IMR-90 (cell line): ENCODE results near the gene PYROXD2. TPM values are rescaled to one million over a fixed set of nuclear protein-coding genes. Genes with fewer than 3 reads are reported as not detected.

Experiments used
- ATAC-seq: fragments of 200-7000 bp; cut with Tn5 transposase; 2 replicates; pipeline ENCODE4 v1.9.1; 2020; ENCODE audit warnings: low read depth, mild to moderate bottlenecking, moderate library complexity
- BruUV-seq: library from RNA; stranded (reverse); fragments of 400-500 nt; replicated peaks from 2 replicates; lab custom pipeline; 2021; lab: Mats Ljungman, UMichigan
- CTCF ChIA-PET: fragments of 300-600 bp; formaldehyde crosslinking; extraction: SDS; loops from one replicate; lab custom pipeline; 2021; ENCODE audit warnings: antibody characterized with exemption; lab: Yijun Ruan, JAX
- POLR2A ChIA-PET: fragments of 300-600 bp; sonication (Branson Sonifier 250); formaldehyde crosslinking; loops from one replicate; lab custom pipeline; 2022; ENCODE audit warnings: antibody characterized with exemption; ENCODE audit not compliant: unreplicated experiment; lab: Charles Lee
- DNase-seq: peaks from one replicate; pipeline ENCODE4 v3.0.0; 2013
- H2AFZ ChIP-seq: replicated peaks from 2 replicates; pipeline ENCODE3; 2013; ENCODE audit warnings: low read length, mild to moderate bottlenecking; ENCODE audit not compliant: poor library complexity
- H2AK5ac ChIP-seq: 2 replicates; pipeline ENCODE4 v1.6.1; 2013; ENCODE audit warnings: low read depth, low read length, inconsistent platforms
- H2AK9ac ChIP-seq: replicated peaks from 2 replicates; pipeline ENCODE3; 2013; ENCODE audit warnings: mild to moderate bottlenecking, low read depth, low read length, moderate library complexity; ENCODE audit not compliant: poor library complexity
- H2BK120ac ChIP-seq: 2 replicates; pipeline ENCODE4 v1.6.1; 2013; ENCODE audit warnings: low read depth, low read length, inconsistent platforms
- H2BK15ac ChIP-seq: 3 replicates; pipeline ENCODE4 v1.6.1; 2013; ENCODE audit warnings: low read depth, low read length, inconsistent platforms
- H2BK20ac ChIP-seq: 2 replicates; pipeline ENCODE4 v1.6.1; 2013; ENCODE audit warnings: low read depth, mild to moderate bottlenecking, inconsistent platforms, low read length, moderate library complexity
- H2BK5ac ChIP-seq: 2 replicates; pipeline ENCODE4 v1.6.1; 2013; ENCODE audit warnings: mild to moderate bottlenecking, low read depth, low read length, inconsistent platforms; ENCODE audit not compliant: poor library complexity, severe bottlenecking
- H3K14ac ChIP-seq: replicated peaks from 2 replicates; pipeline ENCODE4 v1.6.1; 2013; ENCODE audit warnings: low read depth, low read length, inconsistent platforms
- H3K18ac ChIP-seq: 2 replicates; pipeline ENCODE4 v1.6.1; 2013; ENCODE audit warnings: low read depth, low read length, control low read depth
- H3K23ac ChIP-seq: 2 replicates; pipeline ENCODE4 v1.6.1; 2013; ENCODE audit warnings: low read depth, low read length, inconsistent platforms
- H3K27ac ChIP-seq: 2 replicates; pipeline ENCODE4 v1.5.1; 2013; ENCODE audit warnings: mild to moderate bottlenecking, control low read depth, low read length; ENCODE audit not compliant: insufficient read depth
- H3K27me3 ChIP-seq: 2 replicates; pipeline ENCODE4 v1.6.1; 2013; ENCODE audit warnings: low read length; ENCODE audit not compliant: control insufficient read depth, insufficient read depth
- H3K36me3 ChIP-seq: 2 replicates; pipeline ENCODE4 v1.6.1; 2013; ENCODE audit warnings: low read length, mixed read lengths; ENCODE audit not compliant: control insufficient read depth, insufficient read depth
- H3K4ac ChIP-seq: 2 replicates; pipeline ENCODE4 v1.6.1; 2013; ENCODE audit warnings: low read depth, low read length, inconsistent platforms
- H3K4me1 ChIP-seq: 2 replicates; pipeline ENCODE4 v1.6.1; 2013; ENCODE audit warnings: low read length, mixed read lengths; ENCODE audit not compliant: control insufficient read depth, insufficient read depth
- H3K4me2 ChIP-seq: 2 replicates; pipeline ENCODE4 v1.6.1; 2013; ENCODE audit warnings: low read depth, mild to moderate bottlenecking, control low read depth, low read length, moderate library complexity
- H3K4me3 ChIP-seq: 2 replicates; pipeline ENCODE4 v1.5.1; 2013; ENCODE audit warnings: low read depth, mild to moderate bottlenecking, control low read depth, low read length, moderate library complexity; ENCODE audit not compliant: insufficient read depth
- H3K56ac ChIP-seq: 2 replicates; pipeline ENCODE4 v1.6.1; 2013; ENCODE audit warnings: low read length, inconsistent platforms; ENCODE audit not compliant: insufficient read depth; ENCODE audit errors: extremely low read depth
- H3K79me1 ChIP-seq, 2 experiments: 2 replicates each; pipeline ENCODE4 v1.6.1; 2013; ENCODE audit warnings: low read length in 2 of 2, inconsistent platforms in 1 of 2, low read depth in 1 of 2
- H3K9ac ChIP-seq: 2 replicates; pipeline ENCODE4 v1.6.1; 2013; ENCODE audit warnings: low read depth, low read length, control low read depth
- H3K9me1 ChIP-seq: 2 replicates; pipeline ENCODE4 v1.6.1; 2013; ENCODE audit warnings: low read length, inconsistent platforms; ENCODE audit not compliant: insufficient read depth
- H3K9me3 ChIP-seq: 2 replicates; pipeline ENCODE4 v1.6.1; 2013; ENCODE audit warnings: low read length; ENCODE audit not compliant: control insufficient read depth, insufficient read depth
- H4K20me1 ChIP-seq: 2 replicates; pipeline ENCODE4 v1.6.1; 2013; ENCODE audit warnings: low read length, inconsistent platforms; ENCODE audit not compliant: insufficient read depth
- H4K5ac ChIP-seq: 2 replicates; pipeline ENCODE4 v1.6.1; 2013; ENCODE audit warnings: mild to moderate bottlenecking, low read depth, low read length, control low read depth
- H4K8ac ChIP-seq, 2 experiments: 2 replicates each; pipeline ENCODE4 v1.6.1; 2013; ENCODE audit warnings: low read depth in 2 of 2, low read length in 2 of 2, control low read depth in 1 of 2, inconsistent platforms in 1 of 2
- H4K91ac ChIP-seq: 2 replicates; pipeline ENCODE4 v1.6.1; 2013; ENCODE audit warnings: low read depth, low read length, inconsistent platforms; ENCODE audit not compliant: insufficient read depth
- CEBPB ChIP-seq: IDR thresholded peaks from 2 replicates; pipeline ENCODE4 v1.6.1; 2012; ENCODE audit warnings: low read depth, low read length, improper control_type of control experiment
- CHD1 ChIP-seq: IDR thresholded peaks from 2 replicates; pipeline ENCODE4 v1.6.1; 2012; ENCODE audit warnings: low read depth, low read length, improper control_type of control experiment
- FOS ChIP-seq: fragments of 150-350 bp; IDR thresholded peaks from 2 replicates; pipeline ENCODE4 v1.6.1; 2016; ENCODE audit warnings: low read depth, low read length
- MAFK ChIP-seq: IDR thresholded peaks from 2 replicates; pipeline ENCODE4 v1.6.1; 2012; ENCODE audit warnings: low read depth, low read length, improper control_type of control experiment
- NFE2L2 ChIP-seq: fragments of 150-350 bp; IDR thresholded peaks from 2 replicates; pipeline ENCODE4 v1.6.1; 2016; ENCODE audit warnings: low read depth, mild to moderate bottlenecking, low read length
- RAD21 ChIP-seq: IDR thresholded peaks from 2 replicates; pipeline ENCODE4 v1.6.1; 2012; ENCODE audit warnings: low read length, improper control_type of control experiment
- RCOR1 ChIP-seq: IDR thresholded peaks from 2 replicates; pipeline ENCODE4 v1.6.1; 2012; ENCODE audit warnings: mild to moderate bottlenecking, low read length, improper control_type of control experiment; ENCODE audit not compliant: insufficient replicate concordance
- SMC3 ChIP-seq: fragments of 150-350 bp; IDR thresholded peaks from 2 replicates; pipeline ENCODE4 v1.6.1; 2016; ENCODE audit warnings: low read depth, mild to moderate bottlenecking, antibody characterized with exemption, low read length, moderate library complexity
- WGBS, 2 experiments: methylation state at CpG; one replicate each; pipeline versions ENCODE4 v1.1.5 to v1.1.7; 2013; ENCODE audit warnings: missing lambda C conversion rate in 2 of 2; ENCODE audit not compliant: insufficient read length in 1 of 2; ENCODE audit errors: extremely low coverage in 2 of 2; 5-methylcytosine and 5-hydroxymethylcytosine counted together
- dilution Hi-C: fragments of 300-500 bp; cut with HindIII; formaldehyde crosslinking; loops from one replicate; pipeline ENCODE4 v1.14.3; 2018; ENCODE audit warnings: low sequenced_read_pairs; ENCODE audit not compliant: unreplicated experiment
- in situ Hi-C: fragments of 300-500 bp; cut with MboI; formaldehyde crosslinking; loops from 3 replicates; pipeline ENCODE4 v1.14.3; 2019; ENCODE audit warnings: low sequenced_read_pairs, inconsistent platforms, mixed read lengths
- intact Hi-C: fragments of 100-400 bp; cut with micrococcal nuclease; formaldehyde crosslinking; loops from 2 replicates; pipeline ENCODE4 v1.10.0; 2022
- polyA plus RNA-seq, 3 experiments: library from polyadenylated mRNA; depleted of rRNA; stranded (reverse); fragments of >200 nt; gene quantifications; 2 replicates each; pipeline ENCODE4 v1.2.3, GENCODE V29; 2012; ENCODE audit warnings: low replicate concordance in 1 of 3
- total RNA-seq: library from RNA; depleted of rRNA; stranded (reverse); fragments of >200 nt; gene quantifications from 2 replicates; pipeline ENCODE4 v1.2.3, GENCODE V29; 2012
- TF ChIP-seq, protein P1 (sequence below): fragments of 150-350 bp; IDR thresholded peaks from 2 replicates; pipeline ENCODE4 v1.6.1; 2017; ENCODE audit warnings: mild to moderate bottlenecking, antibody characterized with exemption, low read length, low read depth
- TF ChIP-seq, protein P2 (sequence below): conservative IDR thresholded peaks from 2 replicates; pipeline ENCODE4 v1.5.1; 2012; ENCODE audit warnings: mild to moderate bottlenecking, low read depth, low read length, improper control_type of control experiment

Gene PYROXD2
- total and polyA plus RNA-seq, 2 of the 4 experiments (the other 2 are of a cell fraction): 6.5 to 16.3 TPM

DNA sequence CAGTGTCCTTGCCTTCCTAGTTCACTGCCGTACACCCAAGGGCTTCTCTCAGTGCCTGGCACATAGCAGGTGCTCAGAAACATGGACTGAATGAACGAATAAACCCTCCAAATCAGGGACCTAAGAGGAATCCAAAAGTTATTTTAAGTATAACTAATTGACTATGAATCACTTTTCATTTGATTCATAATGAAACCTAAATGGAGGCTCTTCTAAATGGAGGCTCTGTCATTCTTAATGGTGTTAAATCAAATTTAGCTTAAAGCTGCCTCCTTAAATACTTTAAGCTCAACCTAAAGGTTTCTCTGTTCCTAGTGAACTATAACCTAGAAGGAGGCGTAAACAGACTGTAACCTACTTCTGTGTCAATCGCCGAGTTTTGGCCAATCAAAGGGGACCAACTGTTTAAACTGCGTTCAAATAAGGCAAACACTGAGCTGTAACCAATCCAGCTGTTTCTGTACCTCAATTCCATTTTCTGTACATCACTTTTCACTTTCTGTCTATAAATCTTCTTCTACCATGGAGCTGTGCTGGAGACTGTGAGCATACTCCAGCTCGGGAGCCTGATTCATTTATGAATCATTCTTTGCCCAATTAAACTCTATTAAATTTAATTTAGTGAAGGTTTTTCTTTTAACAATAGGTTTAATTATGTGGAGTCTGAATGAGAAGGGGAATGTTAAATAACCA lies 11.0 kb downstream of the PYROXD2 start:
- Histone ChIP-seq H4K5ac (peak overlapping the region; percentile 73), H4K8ac (peak overlapping the region; percentile 80 to 83; a peak in 3 of 4 replicates), H3K9me3 (no peaks in the 10 kb centered on the region), H3K4me1 (peaks cover 19% of the 10 kb centered on the region), H3K36me3 (peaks cover 8% of the 10 kb centered on the region), H4K20me1 (no peaks in the 10 kb centered on the region), H3K18ac (peak overlapping the region; percentile 90), H3K4me2 (peak overlapping the region; percentile 84), H2AK9ac (peak overlapping the region; percentile 68), H3K27me3 (no peaks in the 10 kb centered on the region), H3K4me3 (peak overlapping the region; percentile 16; the same call in 1 of the 2 replicates), H3K79me1 (peaks cover 6 to 24% of the 10 kb centered on the region in 2 experiments; a peak in 2 of 4 replicates), H3K4ac (peak overlapping the region; percentile 83), H3K23ac (peak overlapping the region; percentile 80), H2AK5ac (peak overlapping the region; percentile 89), H2AFZ (no peak overlapping the region), H2BK15ac (peak overlapping the region; percentile 21; the same call in 2 of the 3 replicates), H3K9ac (peak overlapping the region; percentile 34; the same call in 1 of the 2 replicates), H3K9me1 (peaks cover 21% of the 10 kb centered on the region), H2BK120ac (peak overlapping the region; percentile 82), H3K14ac (peak overlapping the region; percentile 50), H2BK5ac (peak overlapping the region; percentile 72), H4K91ac (peak overlapping the region; percentile 61), H3K56ac (peak overlapping the region; percentile 29), H2BK20ac (peak overlapping the region; percentile 77; the same call in 1 of the 2 replicates), H3K27ac (peak overlapping the region; percentile 79)
- 42% methylated on average over 4 of the region's 7 CpGs; no CpG with 5 or more reads in 1 of the 2 experiments for WGBS, 2 experiments
- dilution Hi-C loops (no loop called here), intact Hi-C loops (loop anchor here (5.0 kb wide), 1 partner anchor 57 kb away; no protein-coding TSS in a partner anchor), in situ Hi-C loops (no loop called here)
- ATAC-seq (peak; percentile 79), DNase-seq (peak; percentile 75)
- ChIA-PET CTCF (interaction anchor here (0.7 to 1.0 kb wide), 3 partner anchors 9 to 141 kb away, joined by 3 to 4 read pairs (median 3); no protein-coding TSS in a partner anchor), POLR2A (interaction anchor here (0.6 kb wide), 3 partner anchors 11 to 1577 kb away, joined by 3 read pairs; no protein-coding TSS in a partner anchor)
- TF ChIP-seq CEBPB: no peak
- TF ChIP-seq MAFK: no peak
- TF ChIP-seq, protein P1, sequence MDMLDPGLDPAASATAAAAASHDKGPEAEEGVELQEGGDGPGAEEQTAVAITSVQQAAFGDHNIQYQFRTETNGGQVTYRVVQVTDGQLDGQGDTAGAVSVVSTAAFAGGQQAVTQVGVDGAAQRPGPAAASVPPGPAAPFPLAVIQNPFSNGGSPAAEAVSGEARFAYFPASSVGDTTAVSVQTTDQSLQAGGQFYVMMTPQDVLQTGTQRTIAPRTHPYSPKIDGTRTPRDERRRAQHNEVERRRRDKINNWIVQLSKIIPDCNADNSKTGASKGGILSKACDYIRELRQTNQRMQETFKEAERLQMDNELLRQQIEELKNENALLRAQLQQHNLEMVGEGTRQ: no peak
- TF ChIP-seq, protein P2, sequence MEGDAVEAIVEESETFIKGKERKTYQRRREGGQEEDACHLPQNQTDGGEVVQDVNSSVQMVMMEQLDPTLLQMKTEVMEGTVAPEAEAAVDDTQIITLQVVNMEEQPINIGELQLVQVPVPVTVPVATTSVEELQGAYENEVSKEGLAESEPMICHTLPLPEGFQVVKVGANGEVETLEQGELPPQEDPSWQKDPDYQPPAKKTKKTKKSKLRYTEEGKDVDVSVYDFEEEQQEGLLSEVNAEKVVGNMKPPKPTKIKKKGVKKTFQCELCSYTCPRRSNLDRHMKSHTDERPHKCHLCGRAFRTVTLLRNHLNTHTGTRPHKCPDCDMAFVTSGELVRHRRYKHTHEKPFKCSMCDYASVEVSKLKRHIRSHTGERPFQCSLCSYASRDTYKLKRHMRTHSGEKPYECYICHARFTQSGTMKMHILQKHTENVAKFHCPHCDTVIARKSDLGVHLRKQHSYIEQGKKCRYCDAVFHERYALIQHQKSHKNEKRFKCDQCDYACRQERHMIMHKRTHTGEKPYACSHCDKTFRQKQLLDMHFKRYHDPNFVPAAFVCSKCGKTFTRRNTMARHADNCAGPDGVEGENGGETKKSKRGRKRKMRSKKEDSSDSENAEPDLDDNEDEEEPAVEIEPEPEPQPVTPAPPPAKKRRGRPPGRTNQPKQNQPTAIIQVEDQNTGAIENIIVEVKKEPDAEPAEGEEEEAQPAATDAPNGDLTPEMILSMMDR: no peak
- TF ChIP-seq SMC3: no peak
- TF ChIP-seq RAD21: no peak
- TF ChIP-seq RCOR1: no peak
- no peak for TF ChIP-seq NFE2L2
- TF ChIP-seq FOS: no peak
- TF ChIP-seq CHD1: no peak
- BruUV-seq: no TSS peak
